Keratinocyte (primary cell): Measurements from ENCODE around the gene MARCHF2. TPM values are rescaled to one million over a fixed set of nuclear protein-coding genes. Genes with fewer than 3 reads are reported as not detected.

ENCODE experiments used
- DNase-seq: peaks from one replicate; pipeline ENCODE4 v3.0.0-alpha.2; 2011; ENCODE audit warnings: low read depth, missing footprints, low spot score
- FAIRE-seq: peaks from 2 replicates; lab custom pipeline; 2011; peaks lifted over from hg19 to GRCh38; lab: Jason Lieb, UNC
- H2AFZ ChIP-seq: 2 replicates; pipeline ENCODE4 v1.6.0; 2012; ENCODE audit warnings: low read length, control low read depth, inconsistent platforms; ENCODE audit not compliant: control insufficient read depth
- H3K27ac ChIP-seq: 2 replicates; pipeline ENCODE4 v1.5.1; 2011; ENCODE audit warnings: low read length; ENCODE audit not compliant: control insufficient read depth, insufficient read depth
- H3K27me3 ChIP-seq: 3 replicates; pipeline ENCODE4 v1.6.0; 2011; ENCODE audit warnings: low read length; ENCODE audit not compliant: control insufficient read depth, insufficient read depth; ENCODE audit errors: extremely low read depth
- H3K36me3 ChIP-seq, 2 experiments: 2 replicates in 1 of 2; 3 replicates in 1 of 2; pipeline ENCODE4 v1.5.1; 2011; ENCODE audit warnings: low read length in 2 of 2, mild to moderate bottlenecking in 1 of 2; ENCODE audit not compliant: control insufficient read depth in 2 of 2, insufficient read depth in 2 of 2; ENCODE audit errors: extremely low read depth in 1 of 2
- H3K4me1 ChIP-seq: 3 replicates; pipeline ENCODE4 v1.5.1; 2011; ENCODE audit warnings: low read length; ENCODE audit not compliant: control insufficient read depth, insufficient read depth; ENCODE audit errors: extremely low read depth
- H3K4me2 ChIP-seq: 3 replicates; pipeline ENCODE4 v1.6.0; 2011; ENCODE audit warnings: low read depth, low read length; ENCODE audit not compliant: control insufficient read depth, insufficient read depth; ENCODE audit errors: extremely low read depth
- H3K4me3 ChIP-seq, 3 experiments: fragments of 200-600 bp in 1 of 3; sonication (generic) in 1 of 3; 2 replicates in 2 of 3; 3 replicates in 1 of 3; pipeline ENCODE4 v1.5.1; 2011 to 2016; ENCODE audit warnings: low read length in 3 of 3, mild to moderate bottlenecking in 3 of 3, control low read depth in 2 of 3, inconsistent platforms in 1 of 3, low read depth in 1 of 3, mixed read lengths in 1 of 3, mixed run types in 1 of 3, moderate library complexity in 1 of 3; ENCODE audit not compliant: control insufficient read depth in 2 of 3, insufficient read depth in 2 of 3; ENCODE audit errors: extremely low read depth in 1 of 3
- H3K79me2 ChIP-seq: 2 replicates; pipeline ENCODE4 v1.6.0; 2012; ENCODE audit warnings: low read length; ENCODE audit not compliant: control insufficient read depth, insufficient read depth
- H3K9ac ChIP-seq: 3 replicates; pipeline ENCODE4 v1.6.0; 2011; ENCODE audit warnings: low read length; ENCODE audit not compliant: control insufficient read depth, insufficient read depth; ENCODE audit errors: extremely low read depth
- H3K9me1 ChIP-seq: 3 replicates; pipeline ENCODE4 v1.6.0; 2011; ENCODE audit warnings: low read length; ENCODE audit not compliant: control insufficient read depth, insufficient read depth; ENCODE audit errors: extremely low read depth
- H3K9me3 ChIP-seq: 2 replicates; pipeline ENCODE4 v1.5.1; 2012; ENCODE audit warnings: low read depth, low read length; ENCODE audit not compliant: control insufficient read depth
- H4K20me1 ChIP-seq: 3 replicates; pipeline ENCODE4 v1.6.0; 2011; ENCODE audit warnings: low read length; ENCODE audit not compliant: control insufficient read depth, insufficient read depth; ENCODE audit errors: extremely low read depth
- EZH2 ChIP-seq: IDR thresholded peaks from one replicate; pipeline ENCODE4 v1.6.1; 2012; ENCODE audit warnings: inconsistent platforms, mild to moderate bottlenecking, low read length, moderate library complexity
- dilution Hi-C: fragments of 300-500 bp; cut with MboI; formaldehyde crosslinking; loops from one replicate; pipeline ENCODE4 v1.7.0; 2020; ENCODE audit warnings: low sequenced_read_pairs; ENCODE audit not compliant: extremely low pct_ligation_motif_present
- polyA plus RNA-seq, 5 experiments: library from polyadenylated mRNA; depleted of rRNA in 3 of 5; stranded (reverse) in 3 of 5; stranded (forward) in 1 of 5; unstranded in 1 of 5; fragments of >200 nt; gene quantifications; 1 replicate in 1 of 5; 2 replicates in 3 of 5; 3 replicates in 1 of 5; pipeline versions ENCODE4 v1.2.1 to v1.2.3, GENCODE V29; 2011 to 2012; ENCODE audit warnings: missing spikeins in 2 of 5, low read depth in 1 of 5, low replicate concordance in 1 of 5
- TF ChIP-seq, protein P1 (sequence below), 3 experiments: IDR thresholded peaks in 1 of 3; conservative IDR thresholded peaks in 1 of 3; optimal IDR thresholded peaks in 1 of 3; 2 replicates in 2 of 3; 3 replicates in 1 of 3; pipeline versions ENCODE3 to v1.5.1; 2011; ENCODE audit warnings: low read length in 3 of 3, mild to moderate bottlenecking in 3 of 3, moderate library complexity in 2 of 3, control low read depth in 1 of 3, inconsistent platforms in 1 of 3; ENCODE audit not compliant: insufficient read depth in 2 of 3; ENCODE audit errors: extremely low read depth in 1 of 3

The MARCHF2 gene
- polyA plus RNA-seq, 1 donor (not counting 4 experiments of a cell fraction or from before 2014, with no cell fraction given): 13.7 TPM

DNA sequence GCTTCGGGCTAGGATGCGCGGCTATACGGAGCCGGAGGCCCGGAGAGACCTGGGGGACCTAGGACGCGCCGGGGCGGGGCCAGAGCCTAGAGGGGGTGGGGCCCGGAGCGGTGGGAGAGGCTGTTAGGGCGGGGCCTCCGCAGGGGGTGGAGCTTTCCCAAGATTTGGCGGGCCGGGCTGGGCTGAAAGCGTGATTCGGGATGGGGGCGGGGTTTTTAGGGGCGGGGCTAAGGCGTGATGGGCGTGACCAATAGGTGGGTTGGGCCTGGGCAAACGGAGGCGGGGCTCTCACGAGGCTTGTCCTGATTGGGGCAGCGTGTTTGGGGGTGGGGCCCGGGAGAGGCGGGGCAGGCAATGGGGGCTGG is 22.5 kb upstream of the MARCHF2 start:
- H3K9me1 ChIP-seq: peaks cover 6% of the 10 kb centered on the region
- DNase-seq (peak; percentile 75), FAIRE-seq (no peak)
- dilution Hi-C loops: no loop called here
- peak overlapping the region; percentile 60 for H3K4me2 ChIP-seq
- no peaks in the 10 kb centered on the region for H3K36me3 ChIP-seq
- TF ChIP-seq EZH2: no peak
- peaks cover 34% of the 10 kb centered on the region for H3K79me2 ChIP-seq
- no peak overlapping the region for H2AFZ ChIP-seq
- no peaks in the 10 kb centered on the region for H3K27me3 ChIP-seq
- H4K20me1 ChIP-seq: no peaks in the 10 kb centered on the region
- peak overlapping the region; percentile 57 to 86 (median 69) for H3K4me3 ChIP-seq
- H3K9ac ChIP-seq: peak overlapping the region; percentile 97
- no peaks in the 10 kb centered on the region for H3K9me3 ChIP-seq
- peak overlapping the region; percentile 96 for H3K27ac ChIP-seq
- H3K4me1 ChIP-seq: peaks cover 24% of the 10 kb centered on the region

DNA sequence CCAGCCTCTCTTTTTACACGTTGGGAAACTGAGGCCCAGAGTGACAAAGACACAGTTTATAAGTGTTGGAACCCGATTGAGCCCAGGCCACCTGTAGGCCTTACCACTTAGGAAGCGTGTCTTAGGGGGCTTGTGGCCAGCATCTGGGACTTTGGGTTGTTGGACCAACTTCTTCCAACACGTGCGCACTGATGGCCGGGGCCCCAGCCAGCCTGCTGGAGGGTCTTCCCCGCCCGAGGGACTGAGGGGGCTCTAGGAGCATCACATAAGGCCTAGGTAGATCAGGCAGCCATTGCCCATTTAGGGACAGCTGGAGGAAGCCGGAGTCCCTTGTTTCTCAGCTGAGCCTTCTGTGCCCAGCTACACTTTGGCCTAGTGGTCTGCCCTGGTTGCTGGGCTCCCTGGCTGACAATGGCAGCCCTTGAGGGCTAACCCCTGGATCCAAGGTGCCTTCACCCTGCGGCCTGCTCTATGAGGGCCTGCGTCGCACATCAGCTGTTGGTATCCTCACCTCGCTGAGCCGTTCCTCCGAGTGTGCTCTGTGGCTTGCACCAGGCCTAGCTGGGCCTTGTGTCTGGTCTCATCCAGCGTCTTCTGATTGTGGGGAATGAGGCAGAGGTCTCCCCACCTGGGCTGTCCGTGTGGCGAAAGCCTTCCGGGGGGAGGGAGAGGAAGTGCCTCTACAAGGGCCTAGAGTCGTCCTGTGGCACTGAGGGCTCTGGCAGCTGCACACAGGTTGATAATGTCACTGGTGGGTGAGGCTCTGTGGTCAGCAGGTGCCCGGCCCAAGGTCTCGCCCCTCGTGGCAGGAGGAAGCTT is 21.7 kb upstream of the MARCHF2 start:
- Histone ChIP-seq H3K4me3 (peak overlapping the region; percentile 4 to 57 (median 42)), H3K9ac (no peak overlapping the region), H3K4me1 (peaks cover 24% of the 10 kb centered on the region), H3K36me3 (no peaks in the 10 kb centered on the region), H3K4me2 (peak overlapping the region; percentile 59), H3K27me3 (no peaks in the 10 kb centered on the region), H3K79me2 (peaks cover 42% of the 10 kb centered on the region), H2AFZ (no peak overlapping the region), H3K9me1 (peaks cover 6% of the 10 kb centered on the region), H4K20me1 (peaks cover 4% of the 10 kb centered on the region), H3K27ac (no peak overlapping the region), H3K9me3 (no peaks in the 10 kb centered on the region)
- no peak for FAIRE-seq
- DNase-seq: no peak
- dilution Hi-C loops: no loop called here
- TF ChIP-seq, protein P1, sequence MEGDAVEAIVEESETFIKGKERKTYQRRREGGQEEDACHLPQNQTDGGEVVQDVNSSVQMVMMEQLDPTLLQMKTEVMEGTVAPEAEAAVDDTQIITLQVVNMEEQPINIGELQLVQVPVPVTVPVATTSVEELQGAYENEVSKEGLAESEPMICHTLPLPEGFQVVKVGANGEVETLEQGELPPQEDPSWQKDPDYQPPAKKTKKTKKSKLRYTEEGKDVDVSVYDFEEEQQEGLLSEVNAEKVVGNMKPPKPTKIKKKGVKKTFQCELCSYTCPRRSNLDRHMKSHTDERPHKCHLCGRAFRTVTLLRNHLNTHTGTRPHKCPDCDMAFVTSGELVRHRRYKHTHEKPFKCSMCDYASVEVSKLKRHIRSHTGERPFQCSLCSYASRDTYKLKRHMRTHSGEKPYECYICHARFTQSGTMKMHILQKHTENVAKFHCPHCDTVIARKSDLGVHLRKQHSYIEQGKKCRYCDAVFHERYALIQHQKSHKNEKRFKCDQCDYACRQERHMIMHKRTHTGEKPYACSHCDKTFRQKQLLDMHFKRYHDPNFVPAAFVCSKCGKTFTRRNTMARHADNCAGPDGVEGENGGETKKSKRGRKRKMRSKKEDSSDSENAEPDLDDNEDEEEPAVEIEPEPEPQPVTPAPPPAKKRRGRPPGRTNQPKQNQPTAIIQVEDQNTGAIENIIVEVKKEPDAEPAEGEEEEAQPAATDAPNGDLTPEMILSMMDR (optimal IDR thresholded peaks at IDR 0.05 in 1 of 3, IDR thresholded peaks at IDR 0.05 in 1 of 3, conservative IDR thresholded peaks at IDR 0.05 in 1 of 3; ENCODE audit: extremely low read depth in 1 of 3, insufficient read depth in 2 of 3, low read length in 3 of 3): no peak
- no peak for TF ChIP-seq EZH2
